Measurements from ENCODE around the gene NFKB1. TPM values are rescaled to one million over a fixed set of nuclear protein-coding genes. Genes with fewer than 3 reads are reported as not detected.

The NFKB1 gene
- total and polyA plus RNA-seq, 10 of the 15 experiments (the other 5 are each of a cell fraction or from before 2014, with no cell fraction given) = 8.7 to 110 (median 57.3) TPM

GRCh38 chr4:102500696-102501446, at the start of gene NFKB1 (continued):
- TF ChIP-seq ZBTB11 (CRISPR knock-in tag; IDR thresholded peaks at IDR 0.05) (no peak), NR2C1 (IDR thresholded peaks at IDR 0.05) (no peak), BCL3 (IDR thresholded peaks at IDR 0.05; ENCODE audit: borderline replicate concordance, insufficient read depth, low read depth, low read length, poor library complexity, severe bottlenecking) (peak; percentile 86), REST (IDR thresholded peaks at IDR 0.05; ENCODE audit: low read depth, low read length) (no peak), EGR1 (IDR thresholded peaks at IDR 0.05; ENCODE audit: borderline replicate concordance in 1 of 2, low read depth in 2 of 2, low read length in 2 of 2) (peak in 1 of 2 experiments; percentile 99; a peak in 2 of 3 replicates), CHD2 (IDR thresholded peaks at IDR 0.05; ENCODE audit: borderline replicate concordance, low read depth, low read length) (no peak), SMARCA5 (IDR thresholded peaks at IDR 0.05) (no peak)
- TF ChIP-seq, protein P1, sequence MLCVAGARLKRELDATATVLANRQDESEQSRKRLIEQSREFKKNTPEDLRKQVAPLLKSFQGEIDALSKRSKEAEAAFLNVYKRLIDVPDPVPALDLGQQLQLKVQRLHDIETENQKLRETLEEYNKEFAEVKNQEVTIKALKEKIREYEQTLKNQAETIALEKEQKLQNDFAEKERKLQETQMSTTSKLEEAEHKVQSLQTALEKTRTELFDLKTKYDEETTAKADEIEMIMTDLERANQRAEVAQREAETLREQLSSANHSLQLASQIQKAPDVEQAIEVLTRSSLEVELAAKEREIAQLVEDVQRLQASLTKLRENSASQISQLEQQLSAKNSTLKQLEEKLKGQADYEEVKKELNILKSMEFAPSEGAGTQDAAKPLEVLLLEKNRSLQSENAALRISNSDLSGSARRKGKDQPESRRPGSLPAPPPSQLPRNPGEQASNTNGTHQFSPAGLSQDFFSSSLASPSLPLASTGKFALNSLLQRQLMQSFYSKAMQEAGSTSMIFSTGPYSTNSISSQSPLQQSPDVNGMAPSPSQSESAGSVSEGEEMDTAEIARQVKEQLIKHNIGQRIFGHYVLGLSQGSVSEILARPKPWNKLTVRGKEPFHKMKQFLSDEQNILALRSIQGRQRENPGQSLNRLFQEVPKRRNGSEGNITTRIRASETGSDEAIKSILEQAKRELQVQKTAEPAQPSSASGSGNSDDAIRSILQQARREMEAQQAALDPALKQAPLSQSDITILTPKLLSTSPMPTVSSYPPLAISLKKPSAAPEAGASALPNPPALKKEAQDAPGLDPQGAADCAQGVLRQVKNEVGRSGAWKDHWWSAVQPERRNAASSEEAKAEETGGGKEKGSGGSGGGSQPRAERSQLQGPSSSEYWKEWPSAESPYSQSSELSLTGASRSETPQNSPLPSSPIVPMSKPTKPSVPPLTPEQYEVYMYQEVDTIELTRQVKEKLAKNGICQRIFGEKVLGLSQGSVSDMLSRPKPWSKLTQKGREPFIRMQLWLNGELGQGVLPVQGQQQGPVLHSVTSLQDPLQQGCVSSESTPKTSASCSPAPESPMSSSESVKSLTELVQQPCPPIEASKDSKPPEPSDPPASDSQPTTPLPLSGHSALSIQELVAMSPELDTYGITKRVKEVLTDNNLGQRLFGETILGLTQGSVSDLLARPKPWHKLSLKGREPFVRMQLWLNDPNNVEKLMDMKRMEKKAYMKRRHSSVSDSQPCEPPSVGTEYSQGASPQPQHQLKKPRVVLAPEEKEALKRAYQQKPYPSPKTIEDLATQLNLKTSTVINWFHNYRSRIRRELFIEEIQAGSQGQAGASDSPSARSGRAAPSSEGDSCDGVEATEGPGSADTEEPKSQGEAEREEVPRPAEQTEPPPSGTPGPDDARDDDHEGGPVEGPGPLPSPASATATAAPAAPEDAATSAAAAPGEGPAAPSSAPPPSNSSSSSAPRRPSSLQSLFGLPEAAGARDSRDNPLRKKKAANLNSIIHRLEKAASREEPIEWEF (IDR thresholded peaks at IDR 0.05; ENCODE audit: insufficient replicate concordance, low read depth, low read length) = no peak
